Endothelial cell of umbilical vein (primary cell): Measurements from ENCODE around the gene CNRIP1. TPM values are rescaled to one million over a fixed set of nuclear protein-coding genes. Genes with fewer than 3 reads are reported as not detected.

Experiments used
- BruUV-seq: library from RNA; stranded (reverse); fragments of 400-500 nt; replicated peaks from 2 replicates; lab custom pipeline; 2021; lab: Mats Ljungman, UMichigan
- CTCF ChIA-PET: fragments of 300-600, 350-600 bp; sonication (Branson Sonifier 250); formaldehyde crosslinking; loops from one replicate; lab custom pipeline; 2021; ENCODE audit warnings: antibody characterized with exemption, inconsistent platforms; lab: Charles Lee
- POLR2A ChIA-PET: fragments of 300-600, 350-600 bp; sonication (Branson Sonifier 250); formaldehyde crosslinking; loops from one replicate; lab custom pipeline; 2021; ENCODE audit warnings: antibody characterized with exemption, inconsistent platforms; lab: Charles Lee
- DNase-seq: peaks from one replicate; pipeline ENCODE4 v3.0.0-alpha.2; 2011; ENCODE audit warnings: low read depth, low spot score
- FAIRE-seq: peaks from 2 replicates; lab custom pipeline; 2011; peaks lifted over from hg19 to GRCh38; lab: Jason Lieb, UNC
- H2AFZ ChIP-seq: 2 replicates; pipeline ENCODE4 v1.6.0; 2012; ENCODE audit warnings: low read depth, low read length, control low read depth, inconsistent platforms
- H3K27ac ChIP-seq: 2 replicates; pipeline ENCODE4 v1.5.1; 2011; ENCODE audit warnings: low read depth, mild to moderate bottlenecking, control low read depth, low read length, moderate library complexity; ENCODE audit not compliant: insufficient read depth
- H3K27me3 ChIP-seq, 2 experiments: 2 replicates each; pipeline versions ENCODE4 v1.6.0 to v1.6.1; 2011; ENCODE audit warnings: low read length in 2 of 2, mixed read lengths in 1 of 2; ENCODE audit not compliant: control insufficient read depth in 2 of 2, insufficient read depth in 2 of 2
- H3K36me3 ChIP-seq, 2 experiments: 2 replicates in 1 of 2; 3 replicates in 1 of 2; pipeline ENCODE4 v1.5.1; 2011; ENCODE audit warnings: low read length in 2 of 2, mild to moderate bottlenecking in 1 of 2, moderate library complexity in 1 of 2; ENCODE audit not compliant: control insufficient read depth in 2 of 2, insufficient read depth in 2 of 2; ENCODE audit errors: extremely low read depth in 1 of 2
- H3K4me1 ChIP-seq: 3 replicates; pipeline ENCODE4 v1.5.1; 2011; ENCODE audit warnings: mild to moderate bottlenecking, low read length; ENCODE audit not compliant: control insufficient read depth, insufficient read depth; ENCODE audit errors: extremely low read depth
- H3K4me2 ChIP-seq: 2 replicates; pipeline ENCODE4 v1.6.1; 2011; ENCODE audit warnings: low read length, control low read depth, mixed read lengths; ENCODE audit not compliant: insufficient read depth
- H3K4me3 ChIP-seq, 3 experiments: fragments of 200-600 bp in 1 of 3; sonication (generic), shearing (Covaris generic) in 1 of 3; replicated peaks in 1 of 3; 2 replicates each; pipeline ENCODE4 v1.5.1; 2011 to 2016; ENCODE audit warnings: control low read depth in 3 of 3, low read length in 3 of 3, mild to moderate bottlenecking in 2 of 3, inconsistent platforms in 1 of 3, low read depth in 1 of 3, moderate library complexity in 1 of 3; ENCODE audit not compliant: insufficient read depth in 1 of 3
- H3K79me2 ChIP-seq: 2 replicates; pipeline ENCODE4 v1.6.0; 2012; ENCODE audit warnings: low read length, inconsistent platforms; ENCODE audit not compliant: control insufficient read depth, insufficient read depth
- H3K9ac ChIP-seq: replicated peaks from 2 replicates; pipeline ENCODE3; 2011; ENCODE audit warnings: low read length, control low read depth; ENCODE audit not compliant: insufficient read depth; ENCODE audit errors: extremely low read depth
- H3K9me1 ChIP-seq: replicated peaks from 3 replicates; pipeline ENCODE4 v1.6.0; 2011; ENCODE audit warnings: mild to moderate bottlenecking, low read length; ENCODE audit not compliant: control insufficient read depth, insufficient read depth; ENCODE audit errors: extremely low read depth
- H3K9me3 ChIP-seq: replicated peaks from 2 replicates; pipeline ENCODE4 v1.5.1; 2012; ENCODE audit warnings: low read length, inconsistent platforms; ENCODE audit not compliant: control insufficient read depth, insufficient read depth
- H4K20me1 ChIP-seq: replicated peaks from 2 replicates; pipeline ENCODE3; 2011; ENCODE audit warnings: mild to moderate bottlenecking, low read length; ENCODE audit not compliant: control insufficient read depth, insufficient read depth; ENCODE audit errors: extremely low read depth
- EZH2 ChIP-seq: IDR thresholded peaks from 2 replicates; pipeline ENCODE4 v1.6.1; 2012; ENCODE audit warnings: borderline replicate concordance, low read depth, mild to moderate bottlenecking, moderate library complexity, low read length, inconsistent platforms; ENCODE audit not compliant: severe bottlenecking
- FOS ChIP-seq: IDR thresholded peaks from 2 replicates; pipeline ENCODE4 v1.6.1; 2011; ENCODE audit warnings: mild to moderate bottlenecking, low read length, moderate library complexity, borderline replicate concordance; ENCODE audit not compliant: insufficient read depth
- GATA2 ChIP-seq: IDR thresholded peaks from 2 replicates; pipeline ENCODE4 v1.7.0; 2011; ENCODE audit warnings: low read depth, mild to moderate bottlenecking, moderate library complexity, mixed read lengths, low read length; ENCODE audit not compliant: insufficient read length, insufficient read depth
- JUN ChIP-seq: IDR thresholded peaks from 2 replicates; pipeline ENCODE4 v1.6.1; 2011; ENCODE audit warnings: borderline replicate concordance, low read depth; ENCODE audit not compliant: insufficient read length, insufficient read depth
- MYC ChIP-seq: IDR thresholded peaks from one replicate; pipeline ENCODE4 v1.6.1; 2011; ENCODE audit warnings: mild to moderate bottlenecking, low read depth, low read length
- POLR2A ChIP-seq: IDR thresholded peaks from 2 replicates; pipeline ENCODE4 v1.6.1; 2012; ENCODE audit warnings: low read depth, mild to moderate bottlenecking, control low read depth, low read length
- POLR2AphosphoS5 ChIP-seq: IDR thresholded peaks from 2 replicates; pipeline ENCODE4 v1.6.1; 2012; ENCODE audit warnings: low read depth, mild to moderate bottlenecking, control low read depth, low read length, moderate library complexity; ENCODE audit not compliant: insufficient read depth
- dilution Hi-C: fragments of 300-500 bp; cut with MboI; formaldehyde crosslinking; loops from one replicate; pipeline ENCODE4 v1.15.0; 2019; ENCODE audit warnings: low sequenced_read_pairs; ENCODE audit not compliant: extremely low pct_ligation_motif_present
- intact Hi-C: fragments of 100-400 bp; cut with micrococcal nuclease; formaldehyde crosslinking; loops from one replicate; pipeline ENCODE4 v1.10.0; 2022
- polyA plus RNA-seq, 4 experiments: library from polyadenylated mRNA; depleted of rRNA in 3 of 4; stranded (reverse) in 3 of 4; unstranded in 1 of 4; fragments of >200 nt; gene quantifications; 2 replicates each; pipeline versions ENCODE4 v1.2.1 to v1.2.3, GENCODE V29; 2011 to 2012; ENCODE audit warnings: missing spikeins in 1 of 4
- total RNA-seq: library from RNA; stranded (reverse); gene quantifications from 2 replicates; pipeline ENCODE4 v1.2.3, GENCODE V29; 2021
- TF ChIP-seq, protein P1 (sequence below): IDR thresholded peaks from 2 replicates; pipeline ENCODE4 v1.6.1; 2011; ENCODE audit not compliant: insufficient read depth, insufficient read length
- TF ChIP-seq, protein P2 (sequence below), 2 donors: IDR thresholded peaks; 1 replicate in 1 of 2; 2 replicates in 1 of 2; pipeline ENCODE4 v1.5.1; 2011; ENCODE audit warnings: low read length in 2 of 2, mild to moderate bottlenecking in 2 of 2, moderate library complexity in 2 of 2, control low read depth in 1 of 2, inconsistent platforms in 1 of 2, low read depth in 1 of 2; ENCODE audit not compliant: insufficient read depth in 1 of 2; ENCODE audit errors: extremely low read depth in 1 of 2

CNRIP1 gene
- total and polyA plus RNA-seq, 2 donors (not counting 3 experiments of a cell fraction or from before 2014, with no cell fraction given), result 74.6 to 98.9 TPM

DNA sequence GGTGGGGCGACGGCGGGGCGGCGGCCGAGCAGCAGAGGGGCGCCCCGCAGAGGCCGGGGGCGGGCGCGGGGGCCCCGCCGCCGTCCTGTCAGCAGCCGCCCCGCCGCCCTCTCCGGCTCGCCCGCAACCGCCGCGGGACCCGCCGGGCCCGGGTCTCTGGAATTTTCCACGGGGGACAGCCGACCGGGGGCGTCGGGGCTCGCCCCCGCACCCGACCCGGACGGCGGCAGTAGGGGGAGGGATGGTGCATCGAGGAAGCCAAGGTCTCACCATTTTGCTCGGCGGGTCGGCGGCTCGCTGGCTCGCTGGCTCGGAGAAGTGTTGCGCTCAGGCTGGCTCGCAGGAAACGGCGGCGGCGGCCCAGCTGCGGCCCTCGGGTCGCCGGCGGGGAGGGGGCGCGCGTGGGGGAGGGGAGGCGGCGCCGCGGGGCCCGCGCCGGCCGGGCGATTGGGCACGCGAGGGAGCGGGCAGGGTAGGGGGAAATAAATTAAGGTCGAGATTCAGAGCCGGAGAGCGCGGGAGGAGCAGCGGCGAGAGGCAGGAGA lies 67.8 kb downstream of the CNRIP1 start:
- dilution Hi-C loops (no loop called here), intact Hi-C loops (loop anchor here (1.0 to 10.0 kb wide), 5 partner anchors 13 to 193 kb away; partner anchors contain the start of gene PNO1)
- DNase-seq (peak; percentile 15), FAIRE-seq (no peak)
- Histone ChIP-seq H3K27me3 (no peaks in the 10 kb centered on the region), H3K79me2 (peaks cover 53% of the 10 kb centered on the region), H3K9me3 (no peaks in the 10 kb centered on the region), H3K9ac (peak overlapping the region; percentile 87), H3K9me1 (no peaks in the 10 kb centered on the region), H3K36me3 (no peaks in the 10 kb centered on the region), H3K27ac (peak overlapping the region; percentile 82), H4K20me1 (peaks cover 19% of the 10 kb centered on the region), H2AFZ (peak overlapping the region; percentile 47), H3K4me1 (peaks cover 42% of the 10 kb centered on the region), H3K4me3 (peak overlapping the region; percentile 52 to 98 (median 59)), H3K4me2 (no peak overlapping the region)
- POLR2A ChIA-PET, result interaction anchor here (1.2 kb wide), 1 partner anchor 68 kb away, joined by 20 read pairs; the partner anchor contains the start of gene CNRIP1
- BruUV-seq, result no TSS peak
- CTCF ChIA-PET, result interaction anchor here (0.6 to 4.6 kb wide), 12 partner anchors 10 to 129 kb away, joined by 3 to 60 read pairs (median 5); partner anchors contain the start of genes CNRIP1 and PNO1
- TF ChIP-seq, protein P1, sequence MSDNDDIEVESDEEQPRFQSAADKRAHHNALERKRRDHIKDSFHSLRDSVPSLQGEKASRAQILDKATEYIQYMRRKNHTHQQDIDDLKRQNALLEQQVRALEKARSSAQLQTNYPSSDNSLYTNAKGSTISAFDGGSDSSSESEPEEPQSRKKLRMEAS, result no peak
- TF ChIP-seq POLR2A, result no peak
- no peak for TF ChIP-seq JUN
- no peak for TF ChIP-seq GATA2
- no peak for TF ChIP-seq EZH2
- TF ChIP-seq POLR2AphosphoS5, result no peak
- TF ChIP-seq FOS, result no peak
- TF ChIP-seq MYC, result no peak
- TF ChIP-seq, protein P2, sequence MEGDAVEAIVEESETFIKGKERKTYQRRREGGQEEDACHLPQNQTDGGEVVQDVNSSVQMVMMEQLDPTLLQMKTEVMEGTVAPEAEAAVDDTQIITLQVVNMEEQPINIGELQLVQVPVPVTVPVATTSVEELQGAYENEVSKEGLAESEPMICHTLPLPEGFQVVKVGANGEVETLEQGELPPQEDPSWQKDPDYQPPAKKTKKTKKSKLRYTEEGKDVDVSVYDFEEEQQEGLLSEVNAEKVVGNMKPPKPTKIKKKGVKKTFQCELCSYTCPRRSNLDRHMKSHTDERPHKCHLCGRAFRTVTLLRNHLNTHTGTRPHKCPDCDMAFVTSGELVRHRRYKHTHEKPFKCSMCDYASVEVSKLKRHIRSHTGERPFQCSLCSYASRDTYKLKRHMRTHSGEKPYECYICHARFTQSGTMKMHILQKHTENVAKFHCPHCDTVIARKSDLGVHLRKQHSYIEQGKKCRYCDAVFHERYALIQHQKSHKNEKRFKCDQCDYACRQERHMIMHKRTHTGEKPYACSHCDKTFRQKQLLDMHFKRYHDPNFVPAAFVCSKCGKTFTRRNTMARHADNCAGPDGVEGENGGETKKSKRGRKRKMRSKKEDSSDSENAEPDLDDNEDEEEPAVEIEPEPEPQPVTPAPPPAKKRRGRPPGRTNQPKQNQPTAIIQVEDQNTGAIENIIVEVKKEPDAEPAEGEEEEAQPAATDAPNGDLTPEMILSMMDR (IDR thresholded peaks at IDR 0.05; ENCODE audit: extremely low read depth in 1 of 2, insufficient read depth in 1 of 2, low read depth in 1 of 2, low read length in 2 of 2), result no peak
